Mesendoderm (in vitro differentiated cells): ENCODE measurements around the gene ADGRL3.
"Not testable (repeated sequence)": the region's sequence is repeated elsewhere in the genome, so short reads cannot be mapped to it uniquely, and the experiment has no call there.

ENCODE experiments used
- DNase-seq: peaks from one replicate; pipeline ENCODE4 v3.0.0; 2013
- H2AK5ac ChIP-seq: 2 replicates; pipeline ENCODE4 v1.6.1; 2013; ENCODE audit warnings: low read length, inconsistent platforms
- H2BK120ac ChIP-seq: 2 replicates; pipeline ENCODE4 v1.6.1; 2013; ENCODE audit warnings: low read depth, mild to moderate bottlenecking, low read length, moderate library complexity, mixed read lengths
- H2BK15ac ChIP-seq: replicated peaks from 2 replicates; pipeline ENCODE4 v1.6.1; 2013; ENCODE audit warnings: low read depth, mild to moderate bottlenecking, moderate library complexity
- H2BK5ac ChIP-seq: 2 replicates; pipeline ENCODE4 v1.6.1; 2013; ENCODE audit warnings: low read length, inconsistent platforms
- H3K18ac ChIP-seq: 2 replicates; pipeline ENCODE4 v1.6.1; 2013; ENCODE audit warnings: mild to moderate bottlenecking, low read length, mixed read lengths
- H3K23ac ChIP-seq: one replicate; pipeline ENCODE4 v1.6.1; 2013; ENCODE audit warnings: low read length
- H3K27ac ChIP-seq: 2 replicates; pipeline ENCODE4 v1.5.1; 2013; ENCODE audit warnings: low read depth, mild to moderate bottlenecking, inconsistent platforms, low read length, moderate library complexity
- H3K27me3 ChIP-seq: 2 replicates; pipeline ENCODE4 v1.6.1; 2013; ENCODE audit warnings: low read length, control low read depth, mild to moderate bottlenecking, inconsistent platforms; ENCODE audit not compliant: insufficient read depth, poor library complexity
- H3K36me3 ChIP-seq: 2 replicates; pipeline ENCODE4 v1.6.1; 2013; ENCODE audit warnings: low read length, inconsistent platforms; ENCODE audit not compliant: control insufficient read depth, insufficient read depth
- H3K4ac ChIP-seq: one replicate; pipeline ENCODE4 v1.6.1; 2013; ENCODE audit warnings: low read depth, mild to moderate bottlenecking, low read length, moderate library complexity
- H3K4me1 ChIP-seq: 2 replicates; pipeline ENCODE4 v1.6.1; 2013; ENCODE audit warnings: low read depth, low read length, inconsistent platforms; ENCODE audit not compliant: control insufficient read depth
- H3K4me2 ChIP-seq: 2 replicates; pipeline ENCODE4 v1.6.1; 2013; ENCODE audit warnings: low read length
- H3K4me3 ChIP-seq: 2 replicates; pipeline ENCODE4 v1.5.1; 2013; ENCODE audit warnings: mild to moderate bottlenecking, low read length
- H3K56ac ChIP-seq: one replicate; pipeline ENCODE4 v1.6.1; 2013; ENCODE audit warnings: low read length
- H3K79me1 ChIP-seq: 2 replicates; pipeline ENCODE4 v1.6.1; 2013; ENCODE audit warnings: low read length, inconsistent platforms
- H3K79me2 ChIP-seq: 2 replicates; pipeline ENCODE4 v1.6.1; 2013; ENCODE audit warnings: mild to moderate bottlenecking, low read length; ENCODE audit not compliant: control insufficient read depth, insufficient read depth
- H3K9ac ChIP-seq: 2 replicates; pipeline ENCODE4 v1.6.1; 2013; ENCODE audit warnings: low read length, inconsistent platforms
- H4K5ac ChIP-seq: one replicate; pipeline ENCODE4 v1.6.1; 2013; ENCODE audit warnings: low read length
- H4K8ac ChIP-seq: one replicate; pipeline ENCODE4 v1.6.1; 2013; ENCODE audit warnings: low read depth, mild to moderate bottlenecking, control low read depth, low read length, moderate library complexity
- WGBS: extraction: QIAGEN DNeasy Blood & Tissue Kit; methylation state at CpG from one replicate; pipeline ENCODE4 v1.1.7; 2013; ENCODE audit warnings: low lambda C conversion rate, missing lambda C conversion rate; ENCODE audit not compliant: insufficient coverage; ENCODE audit errors: extremely low coverage; 5-methylcytosine and 5-hydroxymethylcytosine counted together

Gene ADGRL3

DNA sequence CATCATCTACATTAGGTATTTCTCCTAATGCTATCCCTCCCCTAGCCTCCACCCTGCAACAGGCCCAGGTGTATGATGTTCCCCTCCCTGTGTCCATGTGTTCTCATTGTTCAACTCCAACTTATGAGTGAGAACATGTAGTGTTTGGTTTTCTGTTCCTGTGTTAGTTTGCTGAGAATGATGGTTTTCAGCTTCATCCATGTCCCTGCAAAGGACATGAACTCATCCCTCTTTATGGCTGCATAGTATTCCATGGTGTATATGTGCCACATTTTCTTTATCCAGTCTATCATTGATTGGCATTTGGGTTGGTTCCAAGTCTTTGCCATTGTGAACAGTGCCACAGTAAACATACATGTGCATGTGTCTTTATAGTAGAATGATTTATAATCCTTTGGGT lies 7.0 kb downstream of the ADGRL3 start:
- H3K4me1 ChIP-seq, H3K9ac ChIP-seq, DNase-seq, H3K18ac ChIP-seq, H3K4ac ChIP-seq, H3K4me2 ChIP-seq, H3K4me3 ChIP-seq, H4K8ac ChIP-seq, H3K56ac ChIP-seq, H2BK5ac ChIP-seq, H3K79me1 ChIP-seq, H4K5ac ChIP-seq, H3K36me3 ChIP-seq, H2BK15ac ChIP-seq, H3K23ac ChIP-seq, H2AK5ac ChIP-seq, H2BK120ac ChIP-seq, H3K27ac ChIP-seq, H3K27me3 ChIP-seq: not testable (repeated sequence)
- H3K79me2 ChIP-seq, result peaks cover 16% of the 10 kb centered on the region

DNA sequence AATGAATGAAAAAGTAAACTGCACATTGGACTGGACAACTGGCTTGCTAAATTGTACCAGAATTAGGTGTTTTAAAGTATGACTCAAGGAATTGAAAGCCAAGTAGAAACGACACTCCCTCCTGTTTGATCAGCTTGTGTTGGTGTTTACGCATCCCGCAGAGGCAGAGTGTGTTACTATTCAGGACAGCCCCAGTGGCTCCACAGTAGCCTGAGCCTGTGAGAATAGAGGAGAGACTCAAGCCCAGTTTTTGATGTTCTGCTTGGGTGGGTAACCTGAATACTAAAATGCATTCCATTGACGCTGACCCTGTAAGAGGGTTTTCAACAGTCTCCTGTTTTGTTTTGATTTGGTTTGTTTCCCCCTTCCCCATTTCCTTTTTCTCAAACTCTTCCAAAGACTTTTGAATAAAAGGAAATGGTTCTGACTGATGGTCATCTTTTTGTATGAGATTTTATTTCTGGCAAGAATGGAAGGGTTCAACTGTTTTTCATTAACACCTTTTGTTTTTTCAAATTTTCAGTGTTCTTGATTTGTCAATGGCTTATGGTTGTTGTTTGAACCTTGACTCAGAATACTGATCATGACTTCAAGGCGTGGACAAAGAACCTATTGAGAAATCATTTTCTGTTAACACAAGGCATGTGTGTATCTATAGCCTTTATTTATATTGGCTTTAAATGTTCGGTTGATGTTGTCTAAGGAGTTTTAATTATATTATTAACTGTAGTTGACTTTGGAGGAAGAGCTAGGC lies 10.2 kb downstream of the ADGRL3 start:
- Histone ChIP-seq H3K4me2 (no peak overlapping the region), H4K8ac (no peak overlapping the region)

DNA sequence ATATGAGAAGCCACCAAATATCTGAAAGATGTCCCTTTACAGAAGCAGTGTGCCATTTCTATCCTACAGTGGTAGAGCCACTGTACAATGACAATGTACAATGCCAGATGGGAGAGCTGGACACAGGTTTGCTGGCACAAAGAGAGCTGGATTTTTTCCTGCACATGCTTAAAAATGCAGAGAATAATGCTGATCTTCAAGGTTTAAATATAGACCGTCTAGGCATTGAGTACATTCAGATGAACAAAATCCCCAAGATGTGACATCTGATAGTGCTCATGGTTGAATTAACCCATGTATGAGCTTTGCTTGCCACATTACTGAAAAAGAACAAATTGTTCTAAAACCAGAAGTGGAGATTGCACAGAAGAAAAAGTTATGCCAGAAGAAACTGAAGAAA lies 11.7 kb downstream of the ADGRL3 start:
- H3K4ac ChIP-seq, result no peak overlapping the region
- peaks cover 6% of the 10 kb centered on the region for H3K79me2 ChIP-seq
- no peak overlapping the region for H2BK5ac ChIP-seq
- no peak overlapping the region for H2BK120ac ChIP-seq
- no peaks in the 10 kb centered on the region for H3K27me3 ChIP-seq
- H2BK15ac ChIP-seq, result no peak overlapping the region
- no peak overlapping the region for H4K8ac ChIP-seq
- no peaks in the 10 kb centered on the region for H3K4me1 ChIP-seq
- no peak overlapping the region for H3K4me2 ChIP-seq
- no peak overlapping the region for H3K9ac ChIP-seq
- H3K23ac ChIP-seq, result no peak overlapping the region
- H3K36me3 ChIP-seq, result no peaks in the 10 kb centered on the region
- H2AK5ac ChIP-seq, result no peak overlapping the region
- H3K79me1 ChIP-seq, result peaks cover 2% of the 10 kb centered on the region
- peak overlapping the region; percentile 18 for H3K18ac ChIP-seq
- H4K5ac ChIP-seq, result no peak overlapping the region
- no peak overlapping the region for H3K4me3 ChIP-seq
- no peak overlapping the region for H3K56ac ChIP-seq
- DNase-seq, result no peak
- no CpG with 5 or more reads among the region's 1 CpG for WGBS
- H3K27ac ChIP-seq, result no peak overlapping the region

More for the DNA sequence above, 10.2 kb downstream of the ADGRL3 start:
- Histone ChIP-seq H3K4ac (no peak overlapping the region), H3K4me1 (no peaks in the 10 kb centered on the region), H3K27me3 (no peaks in the 10 kb centered on the region), H3K27ac (no peak overlapping the region), H2BK5ac (no peak overlapping the region), H4K5ac (no peak overlapping the region), H2BK15ac (no peak overlapping the region), H2AK5ac (no peak overlapping the region), H3K23ac (no peak overlapping the region), H3K9ac (no peak overlapping the region), H3K18ac (no peak overlapping the region), H3K79me1 (peaks cover 2% of the 10 kb centered on the region), H2BK120ac (no peak overlapping the region), H3K4me3 (no peak overlapping the region), H3K56ac (no peak overlapping the region), H3K36me3 (no peaks in the 10 kb centered on the region), H3K79me2 (peaks cover 8% of the 10 kb centered on the region)
- no CpG with 5 or more reads among the region's 6 CpGs for WGBS
- DNase-seq, result peak; percentile 76

DNA sequence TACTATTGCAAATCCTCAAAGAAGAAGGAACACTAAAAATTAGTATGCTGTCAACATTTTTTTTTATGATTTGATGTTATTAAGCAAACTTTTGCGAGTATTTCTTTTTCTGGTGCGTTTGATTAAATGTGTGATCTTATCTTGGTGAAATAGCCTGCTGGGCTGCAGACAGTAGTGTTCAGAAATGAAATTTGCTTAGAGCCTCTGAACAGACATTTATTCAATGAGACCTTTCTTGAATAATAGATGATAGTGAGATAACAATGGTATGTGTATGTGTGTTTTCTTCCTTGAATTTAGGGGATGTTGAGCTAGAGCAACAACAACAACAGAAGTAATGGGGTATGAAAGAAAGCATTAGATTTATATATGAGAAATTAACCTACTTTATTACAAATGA lies 12.7 kb downstream of the ADGRL3 start:
- no CpG with 5 or more reads among the region's 2 CpGs for WGBS
- no peak overlapping the region for H4K5ac ChIP-seq
- H2BK5ac ChIP-seq, result no peak overlapping the region
- peaks cover 2% of the 10 kb centered on the region for H3K79me1 ChIP-seq
- H3K4me3 ChIP-seq, result no peak overlapping the region
- H2BK120ac ChIP-seq, result no peak overlapping the region
- no peaks in the 10 kb centered on the region for H3K36me3 ChIP-seq
- no peaks in the 10 kb centered on the region for H3K4me1 ChIP-seq
- H3K9ac ChIP-seq, result no peak overlapping the region
- H3K56ac ChIP-seq, result no peak overlapping the region
- no peaks in the 10 kb centered on the region for H3K27me3 ChIP-seq
- H3K18ac ChIP-seq, result no peak overlapping the region
- H3K4ac ChIP-seq, result no peak overlapping the region
- no peak overlapping the region for H2AK5ac ChIP-seq
- DNase-seq, result no peak
- H3K79me2 ChIP-seq, result peaks cover 6% of the 10 kb centered on the region
- H3K27ac ChIP-seq, result no peak overlapping the region
- no peak overlapping the region for H2BK15ac ChIP-seq
- H4K8ac ChIP-seq, result no peak overlapping the region
- H3K4me2 ChIP-seq, result no peak overlapping the region
- H3K23ac ChIP-seq, result no peak overlapping the region

DNA sequence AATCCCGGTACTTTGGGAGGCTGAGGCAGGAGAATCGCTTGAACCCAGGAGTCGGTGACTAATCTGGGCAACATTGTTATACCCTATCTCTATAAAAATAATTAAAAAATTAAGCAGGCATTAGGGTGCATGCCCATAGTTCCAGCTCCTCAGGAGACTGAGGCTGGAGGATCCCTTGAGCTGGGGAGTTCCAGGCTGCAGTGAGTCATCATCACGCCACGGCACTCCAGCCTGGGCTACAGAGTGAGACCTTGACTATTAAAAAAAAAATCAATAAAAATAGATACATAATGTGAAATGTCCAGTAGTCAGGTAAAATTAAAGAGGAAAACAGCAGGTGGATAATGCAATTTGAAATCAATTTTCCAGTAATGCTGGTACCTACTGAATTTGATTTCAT lies 14.6 kb downstream of the ADGRL3 start:
- no peaks in the 10 kb centered on the region for H3K36me3 ChIP-seq
- no peak for DNase-seq

DNA sequence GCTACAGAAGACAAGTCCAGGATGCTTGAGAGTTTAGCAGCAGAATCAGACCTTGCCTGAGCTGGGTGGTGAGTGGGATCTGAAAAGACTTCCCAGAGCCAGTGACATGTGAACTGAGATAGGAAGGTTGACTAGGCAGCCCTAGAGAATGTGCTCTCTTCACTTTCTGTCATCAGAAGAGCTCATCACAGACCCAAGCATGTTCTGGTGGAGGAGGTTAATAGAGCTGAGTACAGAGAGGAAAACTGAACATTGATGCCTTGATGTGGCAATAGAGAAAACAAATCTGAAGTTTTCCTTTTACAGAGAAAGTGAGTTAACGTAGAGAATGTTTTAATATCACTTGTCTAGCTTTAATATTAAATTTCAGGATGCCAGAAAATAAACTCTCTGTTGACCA lies 17.1 kb downstream of the ADGRL3 start:
- WGBS, result no CpG with 5 or more reads among the region's 1 CpG
- Histone ChIP-seq H2BK15ac (no peak overlapping the region), H3K79me1 (no peaks in the 10 kb centered on the region), H2BK120ac (no peak overlapping the region), H3K36me3 (no peaks in the 10 kb centered on the region), H3K4me2 (no peak overlapping the region), H4K5ac (no peak overlapping the region), H3K18ac (no peak overlapping the region), H3K23ac (no peak overlapping the region), H4K8ac (no peak overlapping the region), H3K27me3 (no peaks in the 10 kb centered on the region), H3K4me3 (no peak overlapping the region), H3K56ac (no peak overlapping the region), H3K4me1 (no peaks in the 10 kb centered on the region), H2AK5ac (no peak overlapping the region), H3K4ac (no peak overlapping the region), H3K27ac (no peak overlapping the region), H3K9ac (no peak overlapping the region), H3K79me2 (no peaks in the 10 kb centered on the region), H2BK5ac (no peak overlapping the region)
- no peak for DNase-seq

More for the DNA sequence above, 14.6 kb downstream of the ADGRL3 start:
- Histone ChIP-seq H3K9ac (no peak overlapping the region), H4K5ac (no peak overlapping the region), H3K4me1 (no peaks in the 10 kb centered on the region), H3K56ac (no peak overlapping the region), H3K4ac (no peak overlapping the region), H3K4me2 (no peak overlapping the region), H2BK15ac (no peak overlapping the region), H2BK5ac (no peak overlapping the region), H3K27me3 (no peaks in the 10 kb centered on the region), H3K79me1 (peaks cover 2% of the 10 kb centered on the region), H2BK120ac (no peak overlapping the region), H3K23ac (no peak overlapping the region), H3K18ac (no peak overlapping the region), H3K4me3 (no peak overlapping the region), H3K27ac (no peak overlapping the region), H4K8ac (no peak overlapping the region), H3K79me2 (peaks cover 3% of the 10 kb centered on the region), H2AK5ac (no peak overlapping the region)
- WGBS, result no CpG with 5 or more reads among the region's 5 CpGs
